Measurements from ENCODE around the gene TERT.

TERT gene

DNA sequence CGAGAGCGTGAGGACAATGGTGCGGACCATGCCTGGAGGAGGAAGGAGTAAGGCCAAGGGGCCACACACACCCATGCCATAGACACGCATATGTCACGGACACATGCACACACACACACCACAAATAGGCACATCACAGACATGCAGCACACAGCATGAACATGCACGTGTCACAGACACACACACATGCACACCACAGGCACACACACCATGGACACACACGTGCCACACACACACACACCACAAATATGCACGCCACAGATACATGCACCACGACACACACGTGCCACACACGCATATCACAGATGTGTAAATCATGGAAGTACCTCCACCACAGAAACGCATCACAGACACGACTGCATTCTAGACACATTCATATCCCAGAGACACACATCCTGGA is 16.7 kb downstream of the TERT start:
- DNase-seq (no peak), ATAC-seq (ENCODE audit: insufficient read depth, low read depth) (no peak)
- H3K4me3 ChIP-seq (ENCODE audit: low read depth in 1 of 2, low read length in 2 of 2) = no peak overlapping the region
- peaks cover 18% of the 10 kb centered on the region for H3K4me1 ChIP-seq (ENCODE audit: insufficient read depth, low read length)
- H3K9ac ChIP-seq (ENCODE audit: low read depth, low read length) = no peak overlapping the region
- peaks cover 23% of the 10 kb centered on the region for H3K36me3 ChIP-seq (ENCODE audit: insufficient read depth, low read length)
- TF ChIP-seq, protein P1, sequence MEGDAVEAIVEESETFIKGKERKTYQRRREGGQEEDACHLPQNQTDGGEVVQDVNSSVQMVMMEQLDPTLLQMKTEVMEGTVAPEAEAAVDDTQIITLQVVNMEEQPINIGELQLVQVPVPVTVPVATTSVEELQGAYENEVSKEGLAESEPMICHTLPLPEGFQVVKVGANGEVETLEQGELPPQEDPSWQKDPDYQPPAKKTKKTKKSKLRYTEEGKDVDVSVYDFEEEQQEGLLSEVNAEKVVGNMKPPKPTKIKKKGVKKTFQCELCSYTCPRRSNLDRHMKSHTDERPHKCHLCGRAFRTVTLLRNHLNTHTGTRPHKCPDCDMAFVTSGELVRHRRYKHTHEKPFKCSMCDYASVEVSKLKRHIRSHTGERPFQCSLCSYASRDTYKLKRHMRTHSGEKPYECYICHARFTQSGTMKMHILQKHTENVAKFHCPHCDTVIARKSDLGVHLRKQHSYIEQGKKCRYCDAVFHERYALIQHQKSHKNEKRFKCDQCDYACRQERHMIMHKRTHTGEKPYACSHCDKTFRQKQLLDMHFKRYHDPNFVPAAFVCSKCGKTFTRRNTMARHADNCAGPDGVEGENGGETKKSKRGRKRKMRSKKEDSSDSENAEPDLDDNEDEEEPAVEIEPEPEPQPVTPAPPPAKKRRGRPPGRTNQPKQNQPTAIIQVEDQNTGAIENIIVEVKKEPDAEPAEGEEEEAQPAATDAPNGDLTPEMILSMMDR (IDR thresholded peaks at IDR 0.05; ENCODE audit: borderline replicate concordance, extremely low read depth, low read length, poor library complexity, severe bottlenecking) = no peak
- TF ChIP-seq EZH2 (IDR thresholded peaks at IDR 0.05; ENCODE audit: borderline replicate concordance, low read depth, low read length, severe bottlenecking) = no peak
- no peak overlapping the region; the same call in 1 of the 2 replicates for H3K27ac ChIP-seq (ENCODE audit: low read length)
- no peaks in the 10 kb centered on the region for H3K27me3 ChIP-seq (ENCODE audit: insufficient read depth, low read length, poor library complexity)
- H4K20me1 ChIP-seq (ENCODE audit: insufficient read depth, low read length) = no peaks in the 10 kb centered on the region; the same call in 1 of the 2 replicates
- peaks cover 2% of the 10 kb centered on the region for H3K9me3 ChIP-seq (ENCODE audit: insufficient read depth, low read length, severe bottlenecking)
- H3K79me2 ChIP-seq (ENCODE audit: insufficient read depth, low read length) = no peaks in the 10 kb centered on the region
- H2AFZ ChIP-seq (ENCODE audit: low read depth, low read length) = no peak overlapping the region
- no peak overlapping the region for H3K4me2 ChIP-seq (ENCODE audit: insufficient read depth, low read length)

DNA sequence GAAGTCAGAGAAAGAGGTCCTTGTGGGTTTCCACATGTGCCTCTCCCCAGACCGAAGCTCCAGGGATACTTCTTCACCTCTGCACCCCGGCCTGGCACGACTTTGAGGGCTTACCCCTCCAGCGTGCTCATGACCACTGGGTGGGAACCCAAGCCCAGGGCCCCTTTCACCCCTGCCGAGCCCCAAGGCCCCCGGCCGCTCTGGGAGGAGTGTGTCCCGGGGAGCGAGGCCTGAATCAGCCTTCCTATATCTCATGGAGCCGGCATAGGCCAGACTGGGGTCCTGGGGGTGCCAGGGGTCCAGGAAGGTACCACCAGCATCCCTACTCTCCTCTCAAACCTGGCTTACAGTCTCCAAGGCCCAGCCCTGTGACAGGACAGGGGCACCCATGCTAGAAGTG is 17.1 kb downstream of the TERT start:
- ATAC-seq (ENCODE audit: insufficient read depth, low read depth) (no peak), DNase-seq (no peak)
- Histone ChIP-seq H3K4me2 (ENCODE audit: insufficient read depth, low read length) (no peak overlapping the region), H3K27ac (ENCODE audit: low read length) (no peak overlapping the region; the same call in 1 of the 2 replicates), H3K9ac (ENCODE audit: low read depth, low read length) (no peak overlapping the region), H3K4me3 (ENCODE audit: low read depth in 1 of 2, low read length in 2 of 2) (no peak overlapping the region), H3K79me2 (ENCODE audit: insufficient read depth, low read length) (no peaks in the 10 kb centered on the region), H3K36me3 (ENCODE audit: insufficient read depth, low read length) (peaks cover 23% of the 10 kb centered on the region), H3K27me3 (ENCODE audit: insufficient read depth, low read length, poor library complexity) (no peaks in the 10 kb centered on the region), H3K4me1 (ENCODE audit: insufficient read depth, low read length) (peaks cover 18% of the 10 kb centered on the region), H4K20me1 (ENCODE audit: insufficient read depth, low read length) (no peaks in the 10 kb centered on the region; the same call in 1 of the 2 replicates), H3K9me3 (ENCODE audit: insufficient read depth, low read length, severe bottlenecking) (peaks cover 2% of the 10 kb centered on the region), H2AFZ (ENCODE audit: low read depth, low read length) (no peak overlapping the region)
- no peak for TF ChIP-seq EZH2 (IDR thresholded peaks at IDR 0.05; ENCODE audit: borderline replicate concordance, low read depth, low read length, severe bottlenecking)
- TF ChIP-seq, protein P1 (IDR thresholded peaks at IDR 0.05; ENCODE audit: borderline replicate concordance, extremely low read depth, low read length, poor library complexity, severe bottlenecking) = no peak

DNA sequence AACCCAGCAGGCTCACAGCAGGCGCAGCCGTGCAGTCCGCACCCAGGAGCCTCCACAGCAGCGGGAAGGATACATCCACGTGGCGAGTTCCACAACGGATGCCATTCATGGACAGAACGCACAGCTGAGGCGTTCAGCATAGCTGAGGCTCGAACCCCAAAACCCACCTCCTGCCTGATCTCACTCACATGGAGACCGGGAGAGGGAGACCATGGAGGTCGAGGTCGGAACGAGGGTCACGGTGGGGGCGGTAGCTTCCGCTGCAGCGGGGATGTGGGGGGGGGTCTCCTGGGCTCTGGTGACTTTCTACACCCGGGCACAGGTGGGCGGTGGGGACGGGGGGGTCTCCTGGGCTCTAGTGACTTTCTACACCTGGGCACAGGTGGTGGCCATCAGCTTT is 17.5 kb downstream of the TERT start:
- H3K36me3 ChIP-seq (ENCODE audit: insufficient read depth, low read length) = peaks cover 23% of the 10 kb centered on the region
- no peak overlapping the region for H3K4me3 ChIP-seq (ENCODE audit: low read depth in 1 of 2, low read length in 2 of 2)
- no peaks in the 10 kb centered on the region for H3K79me2 ChIP-seq (ENCODE audit: insufficient read depth, low read length)
- TF ChIP-seq, protein P1 (IDR thresholded peaks at IDR 0.05; ENCODE audit: borderline replicate concordance, extremely low read depth, low read length, poor library complexity, severe bottlenecking) = no peak
- TF ChIP-seq EZH2 (IDR thresholded peaks at IDR 0.05; ENCODE audit: borderline replicate concordance, low read depth, low read length, severe bottlenecking) = no peak
- DNase-seq = no peak
- H3K27me3 ChIP-seq (ENCODE audit: insufficient read depth, low read length, poor library complexity) = no peaks in the 10 kb centered on the region
- no peak overlapping the region for H2AFZ ChIP-seq (ENCODE audit: low read depth, low read length)
- no peak overlapping the region for H3K9ac ChIP-seq (ENCODE audit: low read depth, low read length)
- peaks cover 2% of the 10 kb centered on the region for H3K9me3 ChIP-seq (ENCODE audit: insufficient read depth, low read length, severe bottlenecking)
- H3K4me1 ChIP-seq (ENCODE audit: insufficient read depth, low read length) = peaks cover 18% of the 10 kb centered on the region
- H4K20me1 ChIP-seq (ENCODE audit: insufficient read depth, low read length) = no peaks in the 10 kb centered on the region; the same call in 1 of the 2 replicates
- no peak for ATAC-seq (ENCODE audit: insufficient read depth, low read depth)
- H3K27ac ChIP-seq (ENCODE audit: low read length) = no peak overlapping the region
- H3K4me2 ChIP-seq (ENCODE audit: insufficient read depth, low read length) = no peak overlapping the region

DNA sequence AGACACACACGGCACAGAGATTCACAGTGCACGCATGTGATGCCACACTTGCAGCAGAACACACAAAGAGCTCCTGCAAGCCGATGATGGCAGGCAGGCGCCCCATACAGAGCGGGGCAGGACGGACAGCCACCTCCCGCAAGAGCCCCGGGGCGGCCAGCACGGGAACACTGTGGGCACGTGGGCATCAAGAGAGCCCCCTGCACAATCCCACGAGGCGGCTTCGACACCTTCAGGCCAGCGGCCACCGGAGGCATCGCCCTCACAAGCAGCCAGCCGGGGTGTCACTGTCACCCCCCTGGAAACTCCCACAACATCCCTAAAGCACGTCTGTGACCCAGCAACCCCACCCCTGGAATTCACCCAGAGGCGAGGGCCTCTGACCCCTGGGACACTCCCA is 17.9 kb downstream of the TERT start:
- DNase-seq = no peak
- Histone ChIP-seq H4K20me1 (ENCODE audit: insufficient read depth, low read length) (no peaks in the 10 kb centered on the region; the same call in 1 of the 2 replicates), H3K4me2 (ENCODE audit: insufficient read depth, low read length) (no peak overlapping the region), H3K9ac (ENCODE audit: low read depth, low read length) (no peak overlapping the region), H3K4me3 (ENCODE audit: low read depth in 1 of 2, low read length in 2 of 2) (no peak overlapping the region), H3K27ac (ENCODE audit: low read length) (no peak overlapping the region), H3K36me3 (ENCODE audit: insufficient read depth, low read length) (peaks cover 23% of the 10 kb centered on the region), H3K27me3 (ENCODE audit: insufficient read depth, low read length, poor library complexity) (no peaks in the 10 kb centered on the region), H3K4me1 (ENCODE audit: insufficient read depth, low read length) (peaks cover 18% of the 10 kb centered on the region), H2AFZ (ENCODE audit: low read depth, low read length) (no peak overlapping the region), H3K9me3 (ENCODE audit: insufficient read depth, low read length, severe bottlenecking) (peaks cover 2% of the 10 kb centered on the region), H3K79me2 (ENCODE audit: insufficient read depth, low read length) (no peaks in the 10 kb centered on the region)
- TF ChIP-seq EZH2 (IDR thresholded peaks at IDR 0.05; ENCODE audit: borderline replicate concordance, low read depth, low read length, severe bottlenecking) = no peak
- TF ChIP-seq, protein P1 (IDR thresholded peaks at IDR 0.05; ENCODE audit: borderline replicate concordance, extremely low read depth, low read length, poor library complexity, severe bottlenecking) = no peak
- ATAC-seq (ENCODE audit: insufficient read depth, low read depth) = no peak
